HG03095 (cell line): ENCODE data around the gene CREBBP.
"Not testable (repeated sequence)": the region's sequence is repeated elsewhere in the genome, so short reads cannot be mapped to it uniquely, and the experiment has no call there.

Experiments used
- ATAC-seq: cut with Tn5 transposase; IDR thresholded peaks from one replicate; pipeline ENCODE4 v1.9.1; 2021; ENCODE audit warnings: moderate library complexity; ENCODE audit not compliant: unreplicated experiment

CREBBP gene

DNA sequence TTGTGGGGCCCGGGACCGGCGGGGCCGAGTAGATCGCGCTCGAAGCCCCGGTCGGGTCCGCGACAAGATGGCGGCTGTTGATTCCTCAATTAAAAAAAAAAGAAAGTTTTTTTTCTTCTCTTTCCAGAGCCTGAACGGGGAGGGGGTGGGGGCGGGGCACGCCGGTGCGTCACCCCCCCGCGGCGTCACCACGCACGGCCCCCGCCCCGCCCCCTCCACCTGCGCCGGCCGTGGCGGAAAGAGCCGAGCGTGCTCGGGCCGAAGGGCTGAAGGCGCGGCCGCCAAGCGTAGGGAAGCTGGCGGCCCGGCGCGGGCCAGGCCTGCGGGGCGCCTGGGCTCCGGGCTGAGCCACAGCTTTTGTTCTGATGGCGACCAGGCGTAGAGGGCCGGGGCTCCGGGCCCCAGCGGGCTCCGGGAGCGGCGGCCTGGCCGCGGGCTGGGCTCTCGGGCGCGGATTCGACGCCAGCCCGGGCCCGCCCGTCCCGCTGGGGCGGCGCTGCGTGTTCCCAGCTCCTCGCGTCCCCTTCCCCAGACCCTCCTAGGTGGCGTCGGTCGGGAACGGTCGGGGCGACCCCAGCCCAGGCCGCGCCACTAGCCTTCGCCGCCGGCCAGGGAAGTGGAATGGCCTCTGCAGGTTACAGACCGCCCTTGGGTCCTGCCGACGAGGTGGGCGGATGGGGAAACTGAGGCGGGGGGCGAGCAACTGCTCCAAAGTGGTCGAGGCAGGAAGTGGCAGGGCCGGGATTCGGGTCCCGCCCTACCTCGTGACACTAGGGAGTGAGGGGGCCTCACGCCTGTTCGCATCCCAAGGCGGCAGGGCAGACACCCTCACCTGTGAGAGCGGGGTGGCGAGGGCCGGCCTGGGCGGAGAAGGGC is at the start of gene CREBBP:
Gene CREBBP (minus strand): TSS at position 91 of the 876 bp plus-strand sequence. CDS start 797 bp downstream, outside the sequence.
- peak; percentile 59 for ATAC-seq

DNA sequence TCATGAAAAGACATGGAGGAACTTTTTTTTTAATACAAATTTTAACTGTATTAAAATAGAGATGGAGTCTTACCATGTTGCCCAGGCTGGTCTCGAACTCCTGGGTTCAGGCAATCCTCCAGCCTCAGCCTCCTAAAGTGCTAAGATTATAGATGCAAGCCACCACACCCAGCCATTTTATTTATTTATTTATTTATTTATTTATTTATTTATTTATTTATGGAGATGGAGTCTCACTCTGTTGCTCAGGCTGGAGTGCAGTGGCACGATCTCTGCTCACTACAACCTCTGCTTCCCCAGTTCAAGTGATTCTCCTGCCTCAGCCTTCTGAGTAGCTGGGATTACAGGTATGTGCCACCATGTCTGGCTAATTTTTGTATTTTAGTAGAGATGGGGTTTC is 46.6 kb upstream of the CREBBP start:
- not testable (repeated sequence) for ATAC-seq

DNA sequence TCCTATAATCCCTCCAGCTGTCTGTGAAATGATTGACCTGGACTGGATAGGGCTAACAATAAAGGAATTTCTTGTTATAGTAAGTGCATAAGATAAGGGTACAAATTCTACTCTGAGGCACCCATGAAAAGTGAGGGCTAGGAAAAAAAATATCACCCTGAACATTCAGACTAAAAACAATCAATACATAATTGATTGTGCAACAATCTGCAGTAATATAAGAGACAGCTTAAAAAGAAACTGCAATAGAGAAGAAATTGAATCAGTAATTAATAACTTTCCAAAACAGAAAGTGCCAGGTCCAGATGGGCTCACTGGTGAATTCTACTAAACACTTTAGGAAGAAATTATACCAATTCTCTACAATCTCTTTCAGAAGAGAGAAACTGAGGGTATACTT is 44.2 kb upstream of the CREBBP start:
- ATAC-seq: no peak

DNA sequence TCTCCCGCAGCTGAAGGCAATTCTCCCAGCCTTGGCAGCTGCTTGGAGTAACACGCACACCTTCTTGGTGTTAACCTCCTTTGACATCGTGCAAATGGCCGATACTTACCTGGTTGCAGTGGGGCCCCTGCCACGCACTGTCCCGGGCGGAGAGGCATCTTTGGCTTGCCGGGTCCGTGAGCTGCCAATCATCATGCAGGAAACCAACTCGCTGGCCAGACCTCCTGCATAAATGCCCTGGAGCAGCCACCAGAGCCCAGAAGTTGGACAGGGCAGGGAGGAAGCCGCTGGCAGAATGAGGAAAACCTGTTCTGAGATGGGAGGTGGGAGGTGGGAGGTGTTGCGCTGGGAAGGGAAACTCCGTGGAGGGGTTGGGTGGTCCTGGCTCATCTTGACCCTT is 41.7 kb upstream of the CREBBP start:
- ATAC-seq: no peak

DNA sequence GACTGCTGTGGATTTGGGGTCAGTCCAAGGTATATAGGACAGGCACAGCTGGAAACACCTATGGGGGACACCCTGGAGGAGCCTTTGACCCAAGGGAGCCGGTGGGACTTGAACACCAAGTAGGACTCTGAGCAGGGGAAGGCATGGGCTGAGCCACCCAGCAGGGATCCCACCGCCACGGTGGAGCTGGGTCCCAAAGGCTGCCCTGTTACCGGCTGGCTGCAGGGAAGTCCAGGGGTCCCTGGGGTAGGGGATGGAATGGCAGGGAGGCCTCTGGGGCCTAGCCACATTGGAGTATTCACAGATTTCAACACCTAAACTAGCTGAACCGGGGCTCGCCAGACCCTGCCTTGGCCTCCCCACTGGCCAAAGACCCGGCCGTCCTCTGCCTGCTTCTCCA is 39.7 kb upstream of the CREBBP start:
- ATAC-seq: no peak

DNA sequence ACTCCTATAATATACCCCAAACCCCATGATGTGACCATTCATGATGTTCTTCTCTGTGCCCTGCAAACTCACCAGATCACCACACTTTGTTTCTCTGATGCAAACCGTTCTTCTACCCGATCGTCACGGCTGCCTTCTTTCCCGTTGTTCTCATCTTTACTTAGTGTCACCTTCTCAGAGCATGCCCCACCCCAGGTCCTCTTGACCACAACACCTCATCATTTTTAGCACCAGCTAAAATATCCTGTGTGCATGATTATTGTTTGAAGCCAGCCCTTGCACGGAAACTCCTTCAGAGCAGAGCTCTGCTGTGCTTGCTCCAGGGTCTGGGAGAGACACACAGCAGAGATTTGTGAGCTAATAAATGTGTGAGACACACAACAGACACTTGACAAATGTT is 38.9 kb upstream of the CREBBP start:
- no peak for ATAC-seq

DNA sequence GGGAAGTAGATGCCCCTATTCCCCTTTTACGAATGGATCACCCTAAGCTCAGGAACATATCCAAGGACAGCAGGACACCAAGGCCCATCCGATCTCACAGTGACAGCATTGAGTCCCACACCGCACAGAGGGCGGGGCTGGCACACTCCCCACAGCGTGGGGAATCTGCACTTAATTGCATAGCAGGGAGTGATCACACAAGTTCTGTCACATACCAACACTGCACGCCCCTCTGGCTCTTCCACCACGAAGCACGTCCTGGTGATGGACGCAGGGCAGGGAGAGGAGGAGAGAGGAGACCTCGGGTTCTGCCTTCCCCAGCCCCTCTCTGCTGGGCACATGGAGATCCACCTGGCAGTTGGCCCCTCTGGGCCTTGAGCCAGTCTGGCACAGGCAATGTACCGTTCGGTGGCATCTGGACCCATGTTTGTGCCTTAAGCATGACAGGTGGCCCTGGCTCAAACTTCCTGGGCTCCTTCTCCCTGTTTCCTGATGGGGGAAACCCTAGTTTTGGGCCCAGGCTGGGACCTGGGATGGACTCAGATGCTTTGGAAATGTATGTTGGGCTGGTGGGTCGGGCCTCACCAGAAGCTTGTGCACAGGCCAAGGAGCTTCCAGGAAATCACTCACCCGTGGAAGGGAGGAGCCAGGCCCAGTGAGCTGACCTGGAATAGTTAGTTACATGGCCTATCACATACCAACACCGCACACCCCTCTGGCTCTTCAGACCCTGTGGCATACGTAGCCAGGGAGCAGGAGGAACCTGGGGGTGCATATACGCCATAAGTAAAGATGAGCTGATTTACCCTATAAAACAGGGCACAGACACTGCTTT is 35.1 kb upstream of the CREBBP start:
- ATAC-seq: no peak

DNA sequence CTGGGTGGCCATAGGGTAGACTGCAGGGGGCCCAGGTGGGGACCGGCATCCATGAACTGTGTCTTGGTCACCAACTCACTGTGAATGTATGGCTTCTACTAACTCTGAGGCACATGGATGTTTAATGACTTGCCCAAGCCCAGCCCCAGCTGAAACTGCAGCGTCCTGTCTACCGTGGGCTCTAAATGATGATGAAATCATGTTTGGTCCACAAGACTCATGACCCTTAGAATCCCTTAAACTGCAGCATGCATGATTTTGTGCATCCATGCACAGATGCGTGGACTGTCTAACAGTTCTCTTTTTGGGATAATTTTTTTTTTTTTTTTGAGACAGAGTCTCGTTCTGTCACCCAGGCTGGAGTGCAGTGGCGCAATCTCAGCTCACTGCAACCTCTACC is 32.4 kb upstream of the CREBBP start:
- no peak for ATAC-seq

DNA sequence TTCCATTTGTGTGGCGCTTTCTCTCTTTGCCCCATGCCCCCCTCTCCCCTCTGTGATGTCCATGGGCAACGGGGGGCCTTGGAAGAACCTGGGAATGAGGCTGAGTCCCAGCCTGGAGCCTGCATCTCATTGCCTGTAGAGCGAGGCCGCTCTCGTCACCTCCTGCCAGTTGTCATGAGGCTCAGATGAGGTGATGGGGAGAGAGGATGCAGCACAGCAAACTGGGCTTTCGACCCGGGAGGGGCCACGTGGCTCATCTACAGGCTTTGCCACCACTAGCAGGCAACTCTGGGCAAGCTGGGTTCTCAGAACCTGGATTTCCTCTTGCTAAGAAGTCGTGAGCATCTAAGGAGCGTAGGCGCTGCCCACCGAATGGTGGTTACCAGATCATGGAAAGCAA is 31.9 kb upstream of the CREBBP start:
- no peak for ATAC-seq

DNA sequence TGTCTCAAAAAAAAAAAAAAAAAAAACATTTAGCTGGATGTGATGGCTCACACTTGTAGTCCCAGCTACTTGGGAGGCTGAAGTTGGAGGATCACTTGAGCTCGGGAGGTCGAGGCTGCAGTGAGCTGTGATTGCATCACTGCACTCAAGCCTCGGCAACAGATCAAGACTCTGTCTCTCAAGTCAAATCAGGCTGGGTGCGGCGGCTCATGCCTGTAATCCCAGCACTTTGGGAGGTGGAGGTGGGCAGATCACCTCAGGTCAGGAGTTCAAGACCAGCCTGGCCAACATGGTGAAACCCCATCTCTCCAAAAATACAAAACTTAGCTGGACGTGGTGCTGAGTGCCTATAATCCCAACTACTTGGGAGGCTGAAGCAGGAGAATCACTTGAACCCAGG is 31.2 kb upstream of the CREBBP start:
- not testable (repeated sequence) for ATAC-seq

DNA sequence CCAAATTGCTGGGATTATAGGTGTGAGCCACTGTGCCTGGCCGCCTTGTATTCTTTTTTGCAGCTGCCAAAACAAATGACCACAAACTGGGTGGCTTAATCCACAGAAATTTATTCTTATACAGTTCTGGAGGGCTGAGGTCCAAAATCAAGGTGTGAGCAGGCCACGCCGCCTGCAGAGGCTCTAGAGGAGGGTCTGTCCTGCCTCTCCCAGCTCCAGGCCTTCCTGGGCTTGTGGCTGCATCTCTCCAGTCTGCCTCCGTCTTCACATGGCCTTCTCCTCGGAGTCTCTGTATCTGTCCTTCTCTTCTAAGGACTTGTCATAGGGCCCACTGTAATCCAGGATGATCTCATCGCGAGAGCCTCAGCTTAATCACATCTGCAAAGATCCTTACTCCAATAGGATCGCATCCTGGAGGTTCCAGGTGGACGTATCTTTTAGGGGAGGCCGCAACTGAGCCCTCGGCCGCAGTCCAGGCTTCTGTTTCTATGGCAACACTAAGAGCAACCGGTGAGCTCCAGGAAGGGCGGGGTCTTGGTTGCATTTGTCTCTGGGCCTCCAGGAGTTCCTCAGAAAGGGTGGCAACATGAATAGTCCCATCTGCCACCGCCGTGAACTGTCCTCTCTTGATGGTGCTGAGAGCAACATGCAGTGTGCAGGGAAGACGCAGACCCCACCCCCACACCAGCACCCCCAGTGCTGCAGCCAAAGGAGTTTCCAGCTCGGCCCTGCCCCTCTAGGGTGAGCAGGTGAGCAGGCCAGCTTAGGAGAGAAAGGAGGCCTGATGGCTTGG is 29.5 kb upstream of the CREBBP start:
- no peak for ATAC-seq

DNA sequence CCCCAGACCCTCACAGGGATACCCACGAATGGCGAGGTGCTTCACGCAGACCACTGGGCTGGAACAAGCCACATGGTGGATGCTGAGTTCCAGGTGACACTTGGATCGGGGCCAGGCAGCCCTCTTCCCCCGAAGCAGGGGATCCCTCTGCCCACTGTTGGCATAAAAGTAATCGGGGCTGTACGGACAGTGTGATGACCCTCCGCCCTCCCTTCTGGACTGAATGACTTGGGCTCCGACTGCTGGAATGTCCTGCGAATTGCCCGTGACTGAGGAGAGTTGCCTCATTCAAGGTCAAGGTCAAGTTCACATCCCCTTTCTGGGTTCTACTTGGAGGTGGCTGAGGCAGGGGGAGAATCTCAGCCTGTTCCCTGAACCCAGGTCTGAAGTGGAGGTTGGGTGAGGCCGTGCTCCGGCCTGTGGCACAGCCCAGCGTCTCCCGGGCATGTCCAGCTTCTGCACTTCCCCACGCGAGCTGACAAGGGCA is 28.5 kb upstream of the CREBBP start:
- no peak for ATAC-seq

DNA sequence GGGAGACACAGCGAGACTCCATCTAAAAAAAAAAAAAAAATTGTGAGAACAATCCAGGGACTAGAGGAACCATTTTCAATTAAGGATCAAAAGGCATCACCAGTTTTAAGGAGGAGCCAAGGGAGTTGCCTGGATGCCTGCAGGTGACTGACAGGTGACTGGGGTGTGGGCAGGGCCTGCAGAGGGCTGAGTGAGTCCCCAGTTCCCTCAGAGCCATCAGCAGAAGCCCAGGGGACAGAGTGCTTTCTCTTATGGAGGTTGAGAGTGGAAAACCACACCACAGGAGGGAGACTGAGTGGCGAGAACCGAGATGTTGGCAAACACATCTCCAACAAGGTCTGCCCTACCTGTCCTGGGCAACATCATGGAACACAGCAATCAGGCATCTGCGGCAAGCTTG is 27.1 kb upstream of the CREBBP start:
- ATAC-seq: no peak

DNA sequence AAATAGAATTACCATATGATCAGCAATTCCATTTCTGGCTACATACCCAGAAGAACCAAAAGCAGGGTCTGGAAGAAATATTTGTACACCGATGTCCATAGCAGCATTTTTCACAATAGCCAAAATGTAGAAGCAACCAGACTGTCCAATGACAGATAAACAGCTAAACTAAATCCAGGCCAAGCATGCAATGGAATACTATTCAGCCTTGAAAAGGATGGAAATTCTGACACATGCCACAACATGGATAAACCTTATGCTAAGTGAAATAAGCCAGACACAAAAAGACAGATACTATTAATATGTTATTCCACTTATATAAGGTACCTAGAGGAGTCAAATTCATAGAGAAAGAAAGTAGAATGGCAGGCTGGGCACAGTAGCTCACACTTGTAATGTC is 25.9 kb upstream of the CREBBP start:
- no peak for ATAC-seq

DNA sequence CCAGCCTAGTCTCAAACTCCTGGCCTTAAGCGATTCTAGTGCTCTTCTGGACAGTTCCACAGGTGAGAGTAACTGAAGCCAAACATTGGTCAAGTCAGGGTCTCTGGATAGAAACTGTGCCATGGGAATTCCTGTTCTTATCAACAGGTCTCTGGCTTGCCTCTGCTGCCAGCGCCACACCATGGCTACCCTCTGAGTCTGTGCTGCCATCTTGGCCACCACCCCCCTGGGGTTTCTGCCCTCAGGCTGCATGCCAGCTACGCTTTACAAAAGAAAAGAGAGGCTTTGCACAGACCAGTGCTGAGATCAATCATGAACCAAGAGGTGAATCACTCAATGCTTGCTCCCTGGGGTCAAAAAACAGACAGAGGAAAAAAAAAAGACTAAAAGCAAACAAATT is 24.4 kb upstream of the CREBBP start:
- ATAC-seq: no peak

DNA sequence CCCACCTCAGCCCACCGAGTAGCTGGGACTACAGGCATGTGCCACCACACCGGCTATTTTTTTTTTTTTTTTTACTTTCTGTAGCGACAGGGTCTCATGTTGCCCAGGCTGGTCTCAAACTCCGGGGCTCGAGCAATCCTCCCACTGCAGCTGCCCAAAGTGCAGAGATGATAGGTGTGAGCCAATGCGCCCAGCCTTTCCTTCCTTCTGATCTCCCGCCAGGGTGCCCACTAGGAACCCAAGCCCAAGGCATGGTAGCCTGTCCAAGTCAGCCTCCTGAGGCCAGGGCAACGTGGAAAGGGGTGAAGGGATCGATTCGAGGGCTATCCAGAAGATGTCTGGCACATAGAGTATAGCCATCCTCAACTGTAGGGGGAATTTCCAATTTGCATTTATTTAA is 9.6 kb upstream of the CREBBP start:
- ATAC-seq: no peak

DNA sequence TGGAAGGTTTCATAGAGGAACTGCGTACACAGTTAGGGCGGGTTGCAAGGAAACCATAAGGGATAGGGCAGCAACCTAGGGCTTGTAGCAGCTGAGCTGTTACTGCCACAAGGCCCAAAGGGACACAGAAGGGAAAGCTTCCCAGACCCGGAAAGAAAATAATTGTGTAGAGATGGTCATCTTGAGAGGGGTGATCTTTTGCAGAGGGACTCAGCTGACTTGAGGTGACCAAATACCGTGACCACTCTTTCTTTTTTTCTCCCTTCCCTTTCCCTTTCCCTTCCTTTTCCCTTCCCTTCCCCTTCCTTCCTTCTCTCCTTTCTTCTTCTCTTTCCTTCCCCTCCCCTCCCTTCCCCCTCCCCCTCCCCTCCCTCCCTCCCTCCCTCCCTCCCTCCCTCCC is 8.5 kb upstream of the CREBBP start:
- ATAC-seq: no peak

DNA sequence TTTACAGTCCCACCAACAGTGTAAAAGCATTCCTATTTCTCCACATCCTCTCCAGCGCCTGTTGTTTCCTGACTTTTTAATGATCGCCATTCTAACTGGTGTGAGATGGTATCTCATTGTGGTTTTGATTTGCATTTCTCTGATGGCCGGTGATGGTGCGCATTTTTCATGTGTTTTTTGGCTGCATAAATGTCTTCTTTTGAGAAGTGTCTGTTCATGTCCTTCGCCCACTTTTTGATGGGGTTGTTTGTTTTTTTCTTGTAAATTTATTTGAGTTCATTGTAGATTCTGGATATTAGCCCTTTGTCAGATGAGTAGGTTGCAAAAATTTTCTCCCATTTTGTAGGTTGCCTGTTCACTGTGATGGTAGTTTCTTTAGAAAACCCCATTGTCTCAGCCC is 5.5 kb upstream of the CREBBP start:
- not testable (repeated sequence) for ATAC-seq

DNA sequence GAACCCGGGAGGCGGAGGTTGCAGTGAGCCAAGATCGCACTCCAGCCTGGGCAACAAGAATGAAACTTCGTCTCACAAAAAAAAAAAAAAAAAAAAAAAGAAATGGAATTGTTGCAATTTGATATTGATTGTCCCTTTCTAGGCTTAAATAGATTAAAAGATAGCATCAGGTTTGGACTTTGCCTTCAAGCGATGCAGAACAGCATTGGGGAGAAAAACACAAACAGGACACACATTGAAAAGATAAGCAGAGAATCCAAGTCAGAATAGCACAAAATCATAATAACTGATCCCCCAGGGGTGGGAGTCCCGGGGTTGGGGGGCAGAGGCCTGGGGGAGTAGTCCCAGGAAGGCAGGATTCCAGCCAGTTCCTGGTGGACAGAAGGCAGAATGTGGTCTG is 3.9 kb upstream of the CREBBP start:
- ATAC-seq: no peak

DNA sequence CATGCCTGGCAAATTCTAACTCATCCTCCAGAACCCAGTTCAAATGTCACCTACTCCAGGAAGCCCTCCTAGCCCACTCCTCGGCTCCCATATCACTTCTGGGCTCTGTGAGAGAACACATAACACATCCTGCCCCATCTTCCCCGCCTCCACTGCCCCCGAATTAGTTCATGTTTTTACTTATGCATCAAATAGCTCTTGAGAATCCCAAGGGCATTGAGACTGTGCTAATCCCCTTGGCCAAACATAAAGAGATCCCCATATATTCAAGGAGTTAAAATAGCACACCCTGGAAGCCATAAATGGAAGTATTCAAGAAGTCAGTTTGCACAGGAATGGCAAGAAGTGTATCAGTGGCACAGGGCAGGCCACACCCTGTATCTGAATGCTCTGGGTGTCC is 2.0 kb upstream of the CREBBP start:
- ATAC-seq: no peak

DNA sequence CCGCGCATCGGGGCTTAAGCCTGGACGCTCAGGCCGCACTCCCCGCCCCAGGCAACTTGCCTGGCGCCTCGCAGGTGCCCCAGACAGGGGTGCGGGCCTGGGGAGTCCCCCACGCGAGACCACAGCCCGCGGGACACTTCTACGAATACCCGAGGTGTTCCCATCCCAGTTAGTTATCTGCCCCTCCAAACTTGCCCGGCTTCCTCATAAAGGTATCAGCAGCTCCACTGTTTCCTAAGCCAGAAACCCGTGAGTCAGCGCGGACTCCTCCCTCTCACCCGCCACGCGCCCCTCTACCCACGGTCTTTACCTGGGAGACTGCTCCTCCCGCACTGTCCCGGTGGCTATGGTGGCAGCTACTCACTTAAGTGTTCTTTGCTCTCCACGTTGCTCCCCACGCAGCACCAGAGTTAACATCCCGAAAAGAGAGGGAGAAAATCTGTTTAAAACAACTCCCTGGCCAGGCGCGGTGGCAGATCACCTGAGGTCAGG is 1.0 kb upstream of the CREBBP start:
- ATAC-seq: no peak
